ENCODE measurements around the gene ZNF536. TPM values are rescaled to one million over a fixed set of nuclear protein-coding genes. Genes with fewer than 3 reads are reported as not detected.
"Not testable (repeated sequence)": the region's sequence is repeated elsewhere in the genome, so short reads cannot be mapped to it uniquely, and the experiment has no call there.

ZNF536 gene
- total RNA-seq, 2 experiments from 2014 or later = not detected

DNA sequence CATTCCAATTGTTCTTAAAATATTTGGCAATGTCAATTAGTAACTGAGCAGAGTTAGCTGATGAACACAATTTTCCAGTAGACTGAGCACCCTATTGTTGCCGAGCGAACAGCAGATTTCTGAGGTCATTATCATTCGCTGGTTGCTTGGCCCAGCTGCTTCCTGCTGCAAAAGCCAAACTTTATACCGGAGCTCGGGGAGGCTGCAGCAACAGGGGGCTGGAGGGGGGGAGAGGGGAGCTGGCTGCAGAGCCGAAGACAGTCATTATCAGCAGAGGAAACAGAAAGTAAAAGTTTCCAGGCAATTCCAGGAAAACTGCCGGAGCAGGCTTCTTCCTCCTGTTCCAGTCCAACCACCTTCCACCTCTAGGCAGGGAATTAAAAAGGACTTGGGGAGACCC, 77.9 kb downstream of the ZNF536 start:
- Mint-ChIP-seq H3K4me1 (no peaks in the 10 kb centered on the region), H3K36me3 (no peaks in the 10 kb centered on the region), H3K27ac (no peak overlapping the region), H3K27me3 (peaks cover 8% of the 10 kb centered on the region), H3K9me3 (no peaks in the 10 kb centered on the region), H3K4me3 (no peak overlapping the region)
- ATAC-seq (ENCODE audit: low read depth) = no peak
- POLR2A ChIA-PET = no interaction called here
- DNase-seq = no peak

- no peak for ATAC-seq (ENCODE audit: low read depth)
- H3K27me3 Mint-ChIP-seq = peaks cover 8% of the 10 kb centered on the region
- POLR2A ChIA-PET = no interaction called here
Measured at GRCh38 chr19:30450835-30451321, 78.7 kb downstream of the ZNF536 start.

DNA sequence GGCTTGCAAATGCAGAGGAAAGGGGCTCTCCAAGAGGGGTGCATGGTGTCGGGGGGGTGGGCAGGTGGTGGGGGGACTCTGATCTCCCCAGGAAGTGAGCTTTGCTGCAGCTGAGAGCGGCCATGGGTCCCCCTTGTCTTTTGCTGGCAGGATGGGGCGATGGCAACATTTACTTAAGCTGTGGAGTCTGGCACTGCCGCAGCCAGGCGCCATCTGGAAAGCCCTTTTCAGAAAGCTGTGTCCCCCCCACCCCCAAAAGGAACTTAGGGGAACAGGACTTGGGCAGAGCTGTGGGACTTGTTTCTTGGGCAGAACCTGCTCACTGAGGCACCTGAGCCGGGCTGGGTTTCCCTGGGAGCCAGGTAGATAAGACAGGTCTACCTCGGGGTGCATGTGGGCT, 80.7 kb downstream of the ZNF536 start:
- ATAC-seq (ENCODE audit: low read depth) (no peak), DNase-seq (no peak)
- Mint-ChIP-seq H3K9me3 (no peaks in the 10 kb centered on the region), H3K4me1 (no peaks in the 10 kb centered on the region), H3K36me3 (no peaks in the 10 kb centered on the region), H3K4me3 (no peak overlapping the region), H3K27ac (no peak overlapping the region), H3K27me3 (peaks cover 5% of the 10 kb centered on the region)
- POLR2A ChIA-PET = no interaction called here

More at GRCh38 chr19:30450835-30451321, 78.7 kb downstream of the ZNF536 start:
- Mint-ChIP-seq H3K4me1 (no peaks in the 10 kb centered on the region), H3K9me3 (no peaks in the 10 kb centered on the region), H3K36me3 (no peaks in the 10 kb centered on the region), H3K4me3 (no peak overlapping the region), H3K27ac (no peak overlapping the region)
- no peak for DNase-seq

DNA sequence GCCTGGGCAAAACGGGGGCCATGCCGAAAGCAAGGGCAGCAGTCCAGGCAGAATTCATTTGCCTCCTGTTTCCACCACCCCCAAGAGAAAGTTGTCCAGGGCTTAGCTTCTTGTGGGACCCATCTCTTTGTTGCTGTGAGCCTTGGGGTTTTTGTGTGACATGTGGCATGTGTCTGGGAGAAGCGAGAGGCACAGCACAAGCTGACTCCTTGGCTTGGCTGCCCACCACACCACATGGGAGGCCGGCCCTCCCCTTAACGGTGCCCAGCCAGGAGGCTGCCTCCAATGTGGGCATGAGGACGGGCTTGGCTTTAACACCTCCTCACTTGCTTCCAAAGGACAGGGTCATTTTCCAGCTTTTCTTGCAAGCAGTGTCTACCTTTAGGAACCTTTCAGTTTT, 81.6 kb downstream of the ZNF536 start:
- H3K4me1 Mint-ChIP-seq = no peaks in the 10 kb centered on the region
- POLR2A ChIA-PET = no interaction called here
- ATAC-seq (ENCODE audit: low read depth) (no peak), DNase-seq (no peak)
- no peaks in the 10 kb centered on the region for H3K36me3 Mint-ChIP-seq
- no peak overlapping the region for H3K27ac Mint-ChIP-seq
- H3K9me3 Mint-ChIP-seq = no peaks in the 10 kb centered on the region
- no peak overlapping the region for H3K4me3 Mint-ChIP-seq
- peaks cover 2% of the 10 kb centered on the region for H3K27me3 Mint-ChIP-seq

- Mint-ChIP-seq H3K4me1 (no peaks in the 10 kb centered on the region), H3K27me3 (no peaks in the 10 kb centered on the region), H3K27ac (no peak overlapping the region), H3K36me3 (no peaks in the 10 kb centered on the region), H3K9me3 (no peaks in the 10 kb centered on the region), H3K4me3 (no peak overlapping the region)
- POLR2A ChIA-PET = no interaction called here
- ATAC-seq (ENCODE audit: low read depth) (no peak), DNase-seq (no peak)
Measured at GRCh38 chr19:30455881-30456280, 83.7 kb downstream of the ZNF536 start.

- no peaks in the 10 kb centered on the region for H3K9me3 Mint-ChIP-seq
- H3K36me3 Mint-ChIP-seq = no peaks in the 10 kb centered on the region
- no peaks in the 10 kb centered on the region for H3K27me3 Mint-ChIP-seq
- POLR2A ChIA-PET = no interaction called here
- H3K4me1 Mint-ChIP-seq = no peaks in the 10 kb centered on the region
- DNase-seq (no peak), ATAC-seq (ENCODE audit: low read depth) (no peak)
- H3K27ac Mint-ChIP-seq = no peak overlapping the region
- H3K4me3 Mint-ChIP-seq = no peak overlapping the region
Measured at GRCh38 chr19:30457484-30457883, 85.3 kb downstream of the ZNF536 start.

DNA sequence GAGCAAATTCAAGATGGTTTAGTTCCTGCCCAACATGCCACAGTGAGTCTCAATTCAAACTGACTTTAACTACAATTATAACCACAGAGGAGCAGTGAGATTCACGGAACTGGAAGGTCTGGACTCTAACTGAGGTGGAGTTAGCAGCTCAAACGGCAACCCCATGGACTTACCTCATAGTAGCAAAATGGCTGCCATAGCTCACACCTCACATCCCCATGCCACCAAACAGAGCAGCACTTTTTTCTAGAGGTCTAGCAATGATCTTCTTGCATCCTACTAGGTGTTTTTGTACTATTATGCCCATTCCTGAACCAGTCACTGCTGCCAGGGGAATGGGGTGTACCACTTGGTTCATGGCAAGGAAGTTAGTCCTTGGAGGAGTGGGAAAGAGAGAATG, 87.7 kb downstream of the ZNF536 start:
- no peak overlapping the region for H3K4me3 Mint-ChIP-seq
- no peaks in the 10 kb centered on the region for H3K4me1 Mint-ChIP-seq
- no peaks in the 10 kb centered on the region for H3K9me3 Mint-ChIP-seq
- H3K36me3 Mint-ChIP-seq = no peaks in the 10 kb centered on the region
- no peaks in the 10 kb centered on the region for H3K27me3 Mint-ChIP-seq
- POLR2A ChIA-PET = no interaction called here
- no peak for ATAC-seq (ENCODE audit: low read depth)
- H3K27ac Mint-ChIP-seq = no peak overlapping the region
- no peak for DNase-seq

GRCh38 chr19:30464162-30464561, 92.0 kb downstream of the ZNF536 start:
- Mint-ChIP-seq H3K4me1 (no peaks in the 10 kb centered on the region), H3K36me3 (no peaks in the 10 kb centered on the region), H3K27ac (no peak overlapping the region), H3K9me3 (peaks cover 1% of the 10 kb centered on the region), H3K27me3 (no peaks in the 10 kb centered on the region), H3K4me3 (no peak overlapping the region)
- no peak for ATAC-seq (ENCODE audit: low read depth)
- POLR2A ChIA-PET = no interaction called here
- no peak for DNase-seq

GRCh38 chr19:30466598-30466997, 94.4 kb downstream of the ZNF536 start:
- H3K9me3 Mint-ChIP-seq; H3K27ac Mint-ChIP-seq; ATAC-seq (ENCODE audit: low read depth); H3K36me3 Mint-ChIP-seq; DNase-seq; H3K27me3 Mint-ChIP-seq; H3K4me3 Mint-ChIP-seq; H3K4me1 Mint-ChIP-seq: not testable (repeated sequence)
- POLR2A ChIA-PET = interaction anchor here (0.7 kb wide), 1 partner anchor 20 kb away, joined by 3 read pairs; no protein-coding TSS in a partner anchor

- no peaks in the 10 kb centered on the region for H3K36me3 Mint-ChIP-seq
- no peaks in the 10 kb centered on the region for H3K4me1 Mint-ChIP-seq
- H3K4me3 Mint-ChIP-seq = no peak overlapping the region
- ATAC-seq (ENCODE audit: low read depth) (no peak), DNase-seq (no peak)
- peaks cover 1% of the 10 kb centered on the region for H3K9me3 Mint-ChIP-seq
- no peaks in the 10 kb centered on the region for H3K27me3 Mint-ChIP-seq
- POLR2A ChIA-PET = no interaction called here
- no peak overlapping the region for H3K27ac Mint-ChIP-seq
Measured at GRCh38 chr19:30467239-30467638, 95.1 kb downstream of the ZNF536 start.

DNA sequence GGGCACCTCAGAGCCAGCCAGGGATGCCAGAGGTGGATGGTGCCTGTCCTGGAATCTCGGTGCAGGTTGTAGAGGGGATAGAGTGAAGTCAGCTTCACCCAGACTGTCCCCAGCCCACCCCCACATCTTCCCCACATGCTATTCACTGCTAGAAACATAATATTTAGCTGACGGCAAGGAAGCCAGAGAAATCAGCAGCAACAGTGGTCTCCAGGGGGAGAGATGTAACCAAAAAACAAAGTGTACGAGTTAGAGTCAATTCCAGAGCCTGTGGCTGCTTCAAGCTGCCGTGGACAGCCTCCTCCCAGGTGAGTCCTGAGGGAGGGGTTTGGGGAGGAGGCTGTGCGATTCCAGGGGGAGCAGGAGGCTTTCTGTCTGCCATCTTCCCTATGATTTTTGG, 97.6 kb downstream of the ZNF536 start:
- POLR2A ChIA-PET = no interaction called here
- Mint-ChIP-seq H3K27ac (no peak overlapping the region), H3K36me3 (no peaks in the 10 kb centered on the region), H3K4me1 (no peaks in the 10 kb centered on the region), H3K4me3 (no peak overlapping the region), H3K9me3 (peaks cover 5% of the 10 kb centered on the region), H3K27me3 (no peaks in the 10 kb centered on the region)
- ATAC-seq (ENCODE audit: low read depth) = no peak
- no peak for DNase-seq

DNA sequence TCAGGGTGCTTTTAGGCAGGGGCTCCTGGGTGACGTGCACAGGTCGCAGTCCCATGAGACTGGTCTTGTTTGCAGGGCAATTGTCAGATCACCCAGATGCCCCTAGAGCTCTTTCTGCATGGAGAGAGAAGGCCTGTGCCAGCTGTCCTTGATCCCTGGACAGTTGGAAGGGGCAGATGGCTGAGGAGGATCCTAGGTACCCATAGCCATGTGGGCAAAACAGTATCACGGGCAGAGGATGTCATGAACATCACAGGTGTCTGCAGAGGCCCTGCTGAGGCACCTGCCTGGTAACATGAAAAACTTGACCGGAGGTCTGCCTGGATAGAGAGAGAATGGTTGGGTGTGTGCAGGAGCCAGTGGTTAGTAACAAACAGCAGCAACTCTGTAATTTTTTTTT, 99.3 kb downstream of the ZNF536 start:
- peaks cover 3% of the 10 kb centered on the region for H3K9me3 Mint-ChIP-seq
- ATAC-seq (ENCODE audit: low read depth) = no peak

GRCh38 chr19:30473334-30473867, 101.2 kb downstream of the ZNF536 start:
- no peak for ATAC-seq (ENCODE audit: low read depth)
- H3K9me3 Mint-ChIP-seq = peaks cover 3% of the 10 kb centered on the region

More for the DNA sequence above, 99.3 kb downstream of the ZNF536 start:
- Mint-ChIP-seq H3K27me3 (no peaks in the 10 kb centered on the region), H3K36me3 (no peaks in the 10 kb centered on the region), H3K4me1 (no peaks in the 10 kb centered on the region), H3K4me3 (no peak overlapping the region), H3K27ac (no peak overlapping the region)
- no peak for DNase-seq
- POLR2A ChIA-PET = no interaction called here

DNA sequence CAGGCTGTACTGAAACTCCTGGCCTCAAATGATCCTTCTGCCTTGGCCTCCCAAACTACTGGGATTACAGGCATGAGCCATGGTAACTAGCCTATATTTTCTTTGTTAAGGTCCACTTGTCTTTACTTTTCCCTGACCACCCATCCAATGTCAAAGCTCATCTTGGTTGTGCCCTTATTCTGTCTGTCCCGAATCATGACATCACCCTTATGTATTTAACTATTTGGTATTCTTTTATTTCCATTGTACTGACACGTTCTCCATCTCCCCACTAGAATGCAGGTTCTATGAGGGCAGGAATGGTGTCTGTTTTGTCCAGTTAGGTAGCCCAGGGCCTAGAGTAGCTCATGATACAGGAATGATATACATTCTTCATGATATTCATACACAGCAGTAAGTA, 104.8 kb downstream of the ZNF536 start:
- ATAC-seq (ENCODE audit: low read depth) (no peak), DNase-seq (no peak)
- POLR2A ChIA-PET = no interaction called here
- Mint-ChIP-seq H3K4me3 (no peak overlapping the region), H3K27ac (no peak overlapping the region), H3K36me3 (no peaks in the 10 kb centered on the region), H3K27me3 (no peaks in the 10 kb centered on the region), H3K9me3 (peaks cover 3% of the 10 kb centered on the region), H3K4me1 (no peaks in the 10 kb centered on the region)

More at GRCh38 chr19:30473334-30473867, 101.2 kb downstream of the ZNF536 start:
- no peak overlapping the region for H3K27ac Mint-ChIP-seq
- no peak overlapping the region for H3K4me3 Mint-ChIP-seq
- POLR2A ChIA-PET = no interaction called here
- no peaks in the 10 kb centered on the region for H3K4me1 Mint-ChIP-seq
- no peaks in the 10 kb centered on the region for H3K36me3 Mint-ChIP-seq
- DNase-seq = no peak
- H3K27me3 Mint-ChIP-seq = no peaks in the 10 kb centered on the region

GRCh38 chr19:30479231-30479630, 107.0 kb downstream of the ZNF536 start:
- ATAC-seq (ENCODE audit: low read depth) (no peak), DNase-seq (no peak)
- H3K27me3 Mint-ChIP-seq = no peaks in the 10 kb centered on the region
- H3K27ac Mint-ChIP-seq = no peak overlapping the region
- no peak overlapping the region for H3K4me3 Mint-ChIP-seq
- H3K9me3 Mint-ChIP-seq = no peaks in the 10 kb centered on the region
- POLR2A ChIA-PET = no interaction called here
- H3K36me3 Mint-ChIP-seq = no peaks in the 10 kb centered on the region
- H3K4me1 Mint-ChIP-seq = no peaks in the 10 kb centered on the region

All from activated naive CD8-positive, alpha-beta T cell treated with anti-CD3 and anti-CD28 coated beads, Interleukin-2, amount 10 ng/mL, durations not matched to agents 7 days and 5 days (primary cell).